ENCODE results near the gene MAT2A. TPM values are rescaled to one million over a fixed set of nuclear protein-coding genes. Genes with fewer than 3 reads are reported as not detected.
"Not testable (repeated sequence)": the region's sequence is repeated elsewhere in the genome, so short reads cannot be mapped to it uniquely, and the experiment has no call there.

Gene MAT2A
- total RNA-seq, 1 experiment from 2014 or later: 61.4 TPM

DNA sequence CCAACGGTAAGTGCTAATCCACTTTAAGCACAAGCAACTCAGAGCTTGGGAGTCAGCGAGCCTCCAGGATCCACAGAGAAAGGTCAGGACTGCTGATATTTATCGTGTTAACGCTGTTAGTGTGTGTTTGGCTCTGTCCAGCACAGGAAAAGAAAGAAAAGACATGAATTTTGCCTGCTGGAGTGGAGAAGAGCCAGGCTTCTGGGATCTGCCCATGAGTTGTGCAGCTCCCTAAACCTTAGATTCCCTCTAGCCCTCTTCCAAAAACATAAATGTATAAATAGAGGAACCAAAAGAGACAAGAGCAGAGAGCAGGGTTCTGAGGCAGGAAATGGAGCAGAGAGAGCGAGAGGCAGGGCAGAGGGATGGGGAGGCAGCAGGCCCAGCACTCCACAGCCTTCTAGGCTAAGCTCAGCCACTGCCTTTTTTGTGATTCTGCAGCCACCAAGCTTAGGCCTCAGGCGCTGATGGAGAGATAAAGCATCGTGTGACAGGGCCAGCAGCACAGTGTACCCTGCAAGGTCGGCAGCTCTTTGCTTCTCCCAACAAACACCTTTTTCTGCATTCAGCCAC lies 14.5 kb upstream of the MAT2A start:
- DNase-seq (ENCODE audit: low read depth): peak; percentile 55

- no peak for DNase-seq (ENCODE audit: low read depth)
Observed at GRCh38 chr2:85525029-85525428, 13.9 kb upstream of the MAT2A start.

- no peak for DNase-seq (ENCODE audit: low read depth)
Observed at GRCh38 chr2:85525567-85525966, 13.4 kb upstream of the MAT2A start.

DNA sequence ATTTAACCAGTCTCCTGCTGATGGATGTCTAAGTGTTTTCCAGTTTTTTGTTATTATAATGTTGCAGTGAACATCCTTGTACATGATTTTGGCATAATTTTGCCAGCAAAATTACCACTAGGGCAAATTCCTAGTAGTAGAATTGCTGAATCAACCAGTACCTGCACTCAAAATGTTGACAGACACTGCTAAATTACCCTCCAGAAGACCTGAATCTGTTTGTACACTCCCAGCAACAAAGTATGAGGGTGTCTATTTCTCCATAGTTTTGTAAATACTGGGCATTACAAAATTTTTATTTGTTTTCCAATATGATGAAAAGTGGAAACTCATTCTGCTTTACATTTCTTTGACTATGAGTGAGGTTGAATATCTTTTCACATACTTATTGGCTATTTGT lies 11.2 kb upstream of the MAT2A start:
- DNase-seq (ENCODE audit: low read depth): no peak

GRCh38 chr2:85528355-85528754 lies 10.6 kb upstream of the MAT2A start:
- no peak for DNase-seq (ENCODE audit: low read depth)

DNA sequence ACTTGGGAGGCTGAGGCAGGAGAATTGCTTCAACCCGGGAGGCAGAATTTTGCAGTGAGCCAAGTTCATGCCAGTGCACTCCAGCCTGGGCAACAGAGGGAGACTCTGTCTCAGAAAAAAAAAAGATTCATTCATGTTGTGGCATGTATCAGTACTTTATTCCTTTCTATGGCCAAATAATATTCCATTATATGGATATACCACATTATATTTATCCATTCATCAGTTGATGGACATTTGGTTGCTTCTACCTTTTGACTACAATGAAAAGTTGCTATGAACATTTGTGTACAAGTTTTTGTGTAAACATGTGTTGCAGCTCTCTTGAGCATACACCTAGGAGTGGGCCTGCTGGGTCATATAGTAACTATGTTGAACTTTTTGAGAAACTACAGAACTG lies 9.2 kb upstream of the MAT2A start:
- no peak for DNase-seq (ENCODE audit: low read depth)

DNA sequence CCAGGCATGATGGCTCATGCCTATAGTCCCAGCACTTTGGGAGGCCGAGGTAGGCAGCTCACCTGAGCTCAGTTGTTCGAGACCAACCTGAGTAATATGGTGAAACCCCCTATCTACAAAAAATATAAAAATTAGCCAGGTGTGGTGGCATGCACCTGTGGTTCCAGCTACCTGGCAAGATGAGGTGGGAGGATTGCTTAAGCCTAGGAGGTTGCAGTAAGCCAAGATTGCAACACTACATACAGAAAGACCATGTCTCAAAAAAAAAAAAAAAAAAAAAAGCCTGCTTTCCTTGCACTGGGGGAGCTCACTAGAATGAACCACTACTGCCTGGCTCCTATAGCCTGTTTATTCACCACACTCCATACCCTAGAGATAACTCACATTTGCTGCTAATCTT lies 7.4 kb upstream of the MAT2A start:
- no peak for DNase-seq (ENCODE audit: low read depth)

DNA sequence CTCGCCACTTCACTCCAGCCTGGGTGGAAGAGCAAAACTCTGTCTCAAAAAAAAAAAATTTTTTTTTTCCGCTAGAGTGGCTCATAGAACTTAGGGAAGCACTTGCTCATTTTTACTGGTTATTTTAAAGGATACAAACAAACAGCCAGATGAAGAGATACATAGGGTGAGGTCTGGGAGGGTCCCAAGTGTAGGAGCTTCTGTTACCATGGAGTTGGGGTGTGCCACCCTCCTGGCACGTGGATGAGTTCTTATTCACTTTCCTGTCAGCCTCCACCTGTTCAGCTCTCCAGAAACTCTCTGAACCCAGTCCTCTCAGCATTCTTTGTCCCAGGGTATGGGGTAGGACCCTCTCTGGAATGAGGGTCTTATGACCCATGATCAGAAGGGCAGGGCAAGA lies 4.9 kb upstream of the MAT2A start:
- DNase-seq (ENCODE audit: low read depth): no peak

GRCh38 chr2:85534881-85535280 lies 4.1 kb upstream of the MAT2A start:
- DNase-seq (ENCODE audit: low read depth): no peak

DNA sequence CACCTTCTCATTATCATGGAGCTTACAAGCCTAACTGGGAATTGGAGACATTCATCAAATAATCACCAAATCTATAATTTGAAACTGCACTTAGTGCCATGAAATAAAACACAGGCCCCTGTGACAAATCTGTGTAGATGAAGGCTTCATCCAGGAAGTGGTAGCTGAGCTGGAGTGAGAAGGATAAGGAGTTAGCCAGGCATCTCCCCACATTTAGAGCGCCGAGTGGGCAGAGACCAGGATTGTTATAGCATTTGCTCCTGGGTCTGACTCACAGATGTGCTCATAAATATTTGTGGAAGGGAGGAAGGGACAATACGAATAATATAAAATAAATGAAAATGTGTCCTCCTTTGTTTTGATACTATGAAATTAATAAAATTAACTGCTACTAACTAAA lies 2.5 kb upstream of the MAT2A start:
- DNase-seq (ENCODE audit: low read depth): peak; percentile 77

DNA sequence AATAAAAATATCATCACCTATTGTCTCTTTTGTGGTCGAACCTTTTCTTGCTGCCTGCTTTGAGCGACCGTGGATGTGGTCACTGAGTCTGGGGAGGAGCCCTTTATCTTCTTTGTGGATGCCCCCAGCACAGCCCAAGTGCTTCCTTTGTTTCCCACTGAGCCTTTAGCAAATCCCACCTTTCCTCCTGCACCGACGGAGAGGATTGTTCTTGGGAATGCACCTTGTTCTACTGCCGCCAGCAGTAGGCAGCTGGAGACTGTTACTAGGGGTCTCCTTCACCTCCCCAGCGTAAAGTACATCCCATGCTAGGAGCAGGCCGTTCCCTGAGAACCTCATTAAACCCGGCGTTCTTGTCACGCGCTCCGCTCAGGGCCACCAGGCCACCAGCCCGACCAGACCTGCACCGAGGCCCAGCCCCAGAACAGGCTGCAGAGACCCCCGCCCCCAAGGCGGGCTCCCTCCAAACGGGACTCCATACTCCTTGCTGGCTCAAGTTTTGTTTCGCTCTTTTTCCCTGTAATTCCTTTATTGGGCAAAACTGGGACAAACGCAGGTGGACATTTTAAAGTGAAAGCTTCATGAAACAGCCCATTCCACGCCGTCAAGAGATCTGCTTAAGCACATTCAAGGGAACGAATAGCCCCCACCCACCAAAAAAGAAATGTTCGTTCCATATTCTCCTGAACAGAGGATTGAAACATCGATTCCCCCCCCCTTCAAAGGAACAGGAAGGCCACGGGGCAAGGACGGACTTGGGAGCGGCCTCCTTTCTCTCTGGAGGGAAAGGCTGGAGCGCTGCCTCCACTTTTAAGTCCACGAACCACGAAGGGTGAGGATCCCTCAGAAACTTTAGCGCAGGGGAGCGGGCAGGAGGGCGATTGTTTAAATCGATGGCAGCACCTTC lies 1.1 kb upstream of the MAT2A start:
- DNase-seq (ENCODE audit: low read depth): peak; percentile 53

- peak; percentile 70 for DNase-seq (ENCODE audit: low read depth)
Observed at GRCh38 chr2:85539361-85540132, 579 bp downstream of the MAT2A start.

GRCh38 chr2:85540133-85540648 lies 1.2 kb downstream of the MAT2A start:
- DNase-seq (ENCODE audit: low read depth): no peak

GRCh38 chr2:85541262-85541661 lies 2.3 kb downstream of the MAT2A start:
- no peak for DNase-seq (ENCODE audit: low read depth)

DNA sequence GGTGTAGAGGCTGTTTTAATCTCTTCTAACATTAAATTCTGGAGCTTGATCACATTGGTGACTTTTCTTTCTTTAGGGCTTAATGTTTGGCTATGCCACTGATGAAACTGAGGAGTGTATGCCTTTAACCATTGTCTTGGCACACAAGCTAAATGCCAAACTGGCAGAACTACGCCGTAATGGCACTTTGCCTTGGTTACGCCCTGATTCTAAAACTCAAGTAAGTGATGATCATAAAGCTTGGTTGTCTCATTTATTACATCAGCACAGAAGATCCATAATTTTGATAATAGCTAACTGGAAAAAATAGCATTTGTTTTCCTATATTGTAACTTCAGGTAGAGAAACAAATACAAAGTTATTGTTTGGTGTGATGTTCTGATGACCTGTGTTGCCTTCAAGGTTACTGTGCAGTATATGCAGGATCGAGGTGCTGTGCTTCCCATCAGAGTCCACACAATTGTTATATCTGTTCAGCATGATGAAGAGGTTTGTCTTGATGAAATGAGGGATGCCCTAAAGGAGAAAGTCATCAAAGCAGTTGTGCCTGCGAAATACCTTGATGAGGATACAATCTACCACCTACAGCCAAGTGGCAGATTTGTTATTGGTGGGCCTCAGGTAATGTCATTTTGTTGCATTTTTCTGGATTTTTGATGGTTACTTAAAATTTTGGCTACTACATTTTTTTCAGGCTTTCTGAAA lies 2.9 kb downstream of the MAT2A start:
- no peak for DNase-seq (ENCODE audit: low read depth)

- DNase-seq (ENCODE audit: low read depth): no peak
Observed at GRCh38 chr2:85542777-85543176, 3.8 kb downstream of the MAT2A start.

- not testable (repeated sequence) for DNase-seq (ENCODE audit: low read depth)
Observed at GRCh38 chr2:85544254-85544691, 5.3 kb downstream of the MAT2A start.

- DNase-seq (ENCODE audit: low read depth): not testable (repeated sequence)
Observed at GRCh38 chr2:85544915-85545779, 6.2 kb downstream of the MAT2A start.

DNA sequence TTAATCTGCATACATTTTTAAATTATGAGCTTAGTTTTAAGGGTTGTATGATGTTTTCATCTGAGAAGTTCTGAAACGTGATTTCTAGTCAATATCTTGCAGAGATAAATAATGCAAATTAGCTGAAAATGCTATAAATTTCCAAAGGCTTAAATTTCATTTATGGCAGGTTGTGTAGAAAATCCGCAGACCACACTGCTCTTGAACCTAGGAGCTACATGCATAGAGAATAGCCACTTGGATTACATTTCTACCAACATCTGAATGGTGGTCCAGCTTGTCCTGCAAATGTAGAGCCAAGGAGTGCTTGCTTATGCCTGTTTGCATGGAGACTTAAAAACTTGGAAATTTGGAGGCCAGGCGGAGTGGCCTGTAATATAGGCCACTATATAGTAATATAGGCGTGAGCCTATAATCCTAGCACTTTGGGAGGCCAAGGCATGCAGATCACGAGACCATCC lies 6.8 kb downstream of the MAT2A start:
- DNase-seq (ENCODE audit: low read depth): no peak

GRCh38 chr2:85547089-85547858 lies 8.3 kb downstream of the MAT2A start:
- DNase-seq (ENCODE audit: low read depth): no peak
